ENCODE data around the gene SLAMF7.

SLAMF7 gene

DNA sequence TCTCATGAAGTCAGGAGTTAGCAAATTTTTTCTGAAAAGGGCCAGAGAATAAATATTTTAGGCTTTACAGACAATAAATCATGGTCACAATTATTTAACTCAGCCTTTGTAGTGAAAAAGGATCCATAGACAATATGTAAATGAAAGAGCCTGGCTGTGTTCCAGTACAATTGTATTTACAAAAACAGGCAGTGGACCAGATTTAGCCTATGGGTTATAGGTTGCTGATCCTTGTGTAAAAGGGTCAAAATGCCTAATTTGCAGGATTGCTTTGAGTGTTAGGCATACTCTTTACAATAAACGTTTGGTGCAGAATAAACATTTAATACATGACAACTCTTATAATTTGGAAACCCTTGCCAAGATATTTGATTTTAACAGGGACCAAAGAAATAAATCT is 6.5 kb downstream of the SLAMF7 start:
- DNase-seq (ENCODE audit: low spot score) = no peak

DNA sequence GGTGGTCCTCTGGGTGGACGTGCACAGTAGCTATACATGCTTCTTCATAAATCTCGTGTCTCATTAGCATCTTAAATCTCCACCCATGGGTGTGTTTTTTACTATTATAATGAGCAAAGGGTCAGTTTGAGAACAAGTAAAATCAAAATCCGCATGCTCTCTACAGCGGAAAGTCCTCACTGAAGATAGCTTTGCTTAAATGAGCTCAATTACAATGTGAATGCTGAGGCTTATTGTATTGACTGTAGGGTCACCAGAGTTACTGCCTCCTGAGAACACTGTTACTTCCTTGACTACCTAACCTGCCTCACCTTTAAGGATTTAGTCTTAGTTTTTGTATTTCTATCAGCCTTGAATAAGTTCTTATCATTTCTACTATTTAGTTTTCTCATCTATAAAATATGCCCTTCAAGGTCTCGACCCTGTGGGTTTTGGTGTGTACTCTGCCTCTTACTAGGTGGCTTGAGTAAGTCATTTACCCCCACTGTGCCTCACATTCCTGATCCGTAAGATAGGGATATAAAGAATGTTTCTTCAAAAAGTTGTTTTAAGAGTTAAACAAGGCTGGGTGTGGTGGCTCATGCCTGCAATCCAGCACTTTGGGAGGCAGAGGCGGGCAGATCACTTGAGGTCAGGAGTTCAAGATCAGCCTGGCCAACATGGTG is 7.9 kb downstream of the SLAMF7 start:
- DNase-seq (ENCODE audit: low spot score) = no peak

DNA sequence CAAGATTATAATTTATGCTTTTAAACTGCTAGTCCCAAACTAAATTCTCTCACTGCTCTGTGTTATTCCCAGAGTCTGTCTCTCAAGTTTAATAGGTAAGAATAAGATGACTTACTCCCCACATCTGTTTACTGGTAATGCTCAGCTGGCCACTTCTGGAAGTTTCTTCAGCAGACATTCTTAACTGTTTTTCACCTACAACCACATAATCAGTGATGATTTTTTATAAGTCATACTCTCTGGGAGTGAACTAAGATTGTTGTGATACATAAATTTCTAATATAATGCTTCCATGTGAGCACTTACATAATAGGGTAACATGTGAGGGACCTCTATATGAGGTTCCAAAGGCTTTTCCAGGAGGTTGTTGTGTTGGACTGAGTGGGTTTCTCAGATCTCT is 8.7 kb downstream of the SLAMF7 start:
- DNase-seq (ENCODE audit: low spot score) = no peak

DNA sequence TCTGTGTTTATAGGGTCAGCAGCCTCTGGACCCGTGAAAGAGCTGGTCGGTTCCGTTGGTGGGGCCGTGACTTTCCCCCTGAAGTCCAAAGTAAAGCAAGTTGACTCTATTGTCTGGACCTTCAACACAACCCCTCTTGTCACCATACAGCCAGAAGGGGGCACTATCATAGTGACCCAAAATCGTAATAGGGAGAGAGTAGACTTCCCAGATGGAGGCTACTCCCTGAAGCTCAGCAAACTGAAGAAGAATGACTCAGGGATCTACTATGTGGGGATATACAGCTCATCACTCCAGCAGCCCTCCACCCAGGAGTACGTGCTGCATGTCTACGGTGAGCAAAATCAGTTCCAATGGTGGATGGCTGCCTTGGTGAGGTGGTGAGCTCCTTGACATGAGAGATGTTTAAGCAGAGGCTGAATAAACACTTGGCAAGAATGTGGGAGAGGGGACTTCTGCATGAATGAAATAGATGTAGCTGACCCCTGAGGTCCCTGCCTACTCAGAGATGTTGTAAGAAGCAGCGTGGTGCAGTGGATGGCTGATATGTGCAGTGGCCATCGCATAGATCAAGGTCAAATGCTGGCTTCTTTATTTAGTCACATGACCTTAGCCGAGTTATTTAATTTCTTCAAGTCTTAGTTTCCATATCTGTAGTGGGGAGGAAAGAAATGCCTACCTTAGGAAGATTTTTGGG is 9.3 kb downstream of the SLAMF7 start:
- no peak for DNase-seq (ENCODE audit: low spot score)

DNA sequence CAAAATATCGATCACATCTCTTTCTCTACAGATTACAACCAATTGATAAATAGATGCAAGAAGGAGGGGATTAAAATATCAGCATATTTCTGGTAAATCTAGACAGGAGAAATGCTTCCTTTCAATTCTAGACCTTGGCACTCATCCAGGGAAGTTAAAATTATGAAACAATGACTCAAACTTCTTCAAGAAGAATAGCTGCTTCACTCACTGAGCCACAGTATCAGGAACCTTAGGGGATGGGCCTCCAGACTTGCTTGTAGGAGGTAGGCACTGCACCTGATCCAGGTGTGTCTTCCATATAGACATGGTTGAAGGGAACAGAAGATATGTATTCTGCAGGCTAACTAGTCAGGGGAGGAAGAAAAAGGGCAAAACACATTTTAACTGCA is 9.8 kb downstream of the SLAMF7 start:
- no peak for DNase-seq (ENCODE audit: low spot score)

DNA sequence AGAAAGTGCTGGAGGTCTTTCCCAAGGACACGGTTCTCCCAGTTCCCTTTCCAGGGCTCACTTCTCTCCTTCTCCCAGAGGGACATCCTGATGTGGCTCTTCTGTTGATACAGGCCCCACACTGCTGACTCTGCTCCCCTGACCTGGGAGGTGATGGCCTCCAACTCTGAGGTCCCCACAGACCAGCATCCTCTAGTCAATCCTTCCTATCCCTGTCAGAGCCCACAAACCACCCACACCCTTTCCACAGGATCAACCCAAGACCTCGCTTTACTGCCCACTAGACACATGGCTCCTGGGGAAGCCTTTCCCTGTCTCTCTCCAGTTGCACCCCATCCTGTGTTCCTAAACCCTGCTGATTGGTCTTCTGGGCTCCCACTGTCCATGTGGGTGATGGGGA is 11.6 kb downstream of the SLAMF7 start:
- DNase-seq (ENCODE audit: low spot score) = no peak

DNA sequence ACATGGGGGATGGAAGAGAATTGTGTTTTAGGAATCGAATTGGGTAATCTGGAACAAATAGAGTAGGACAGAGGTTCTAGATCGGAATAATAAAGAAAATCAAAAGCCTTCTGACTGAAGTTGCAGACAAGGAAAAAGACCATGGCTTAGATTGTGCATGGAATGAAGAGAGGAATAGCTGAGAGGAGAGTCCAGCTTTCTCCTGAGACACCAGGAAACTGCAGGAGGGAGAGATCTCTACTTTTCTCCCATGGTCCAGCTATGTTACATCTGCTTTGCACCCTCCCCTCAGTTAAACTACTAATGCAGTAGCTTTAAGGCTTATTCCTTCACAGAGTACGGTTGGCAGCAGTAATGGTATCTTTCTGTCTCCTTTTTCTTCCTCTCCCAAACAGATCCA is 13.4 kb downstream of the SLAMF7 start:
- no peak for DNase-seq (ENCODE audit: low spot score)

DNA sequence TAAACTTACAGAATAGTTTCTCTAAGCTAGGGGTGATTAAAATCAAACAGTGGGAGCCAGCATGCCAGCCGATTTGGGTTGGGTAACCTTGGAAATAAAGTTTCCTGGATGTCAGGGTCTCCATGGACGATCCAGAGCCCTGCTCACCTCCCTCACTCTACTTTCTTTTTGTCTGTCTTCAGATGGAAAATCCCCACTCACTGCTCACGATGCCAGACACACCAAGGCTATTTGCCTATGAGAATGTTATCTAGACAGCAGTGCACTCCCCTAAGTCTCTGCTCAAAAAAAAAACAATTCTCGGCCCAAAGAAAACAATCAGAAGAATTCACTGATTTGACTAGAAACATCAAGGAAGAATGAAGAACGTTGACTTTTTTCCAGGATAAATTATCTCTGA is 13.9 kb downstream of the SLAMF7 start:
- no peak for DNase-seq (ENCODE audit: low spot score)

DNA sequence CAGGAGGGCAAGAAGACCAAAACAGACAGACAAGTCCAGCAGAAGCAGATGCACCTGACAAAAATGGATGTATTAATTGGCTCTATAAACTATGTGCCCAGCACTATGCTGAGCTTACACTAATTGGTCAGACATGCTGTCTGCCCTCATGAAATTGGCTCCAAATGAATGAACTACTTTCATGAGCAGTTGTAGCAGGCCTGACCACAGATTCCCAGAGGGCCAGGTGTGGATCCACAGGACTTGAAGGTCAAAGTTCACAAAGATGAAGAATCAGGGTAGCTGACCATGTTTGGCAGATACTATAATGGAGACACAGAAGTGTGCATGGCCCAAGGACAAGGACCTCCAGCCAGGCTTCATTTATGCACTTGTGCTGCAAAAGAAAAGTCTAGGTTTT is 14.5 kb downstream of the SLAMF7 start:
- DNase-seq (ENCODE audit: low spot score) = no peak

DNA sequence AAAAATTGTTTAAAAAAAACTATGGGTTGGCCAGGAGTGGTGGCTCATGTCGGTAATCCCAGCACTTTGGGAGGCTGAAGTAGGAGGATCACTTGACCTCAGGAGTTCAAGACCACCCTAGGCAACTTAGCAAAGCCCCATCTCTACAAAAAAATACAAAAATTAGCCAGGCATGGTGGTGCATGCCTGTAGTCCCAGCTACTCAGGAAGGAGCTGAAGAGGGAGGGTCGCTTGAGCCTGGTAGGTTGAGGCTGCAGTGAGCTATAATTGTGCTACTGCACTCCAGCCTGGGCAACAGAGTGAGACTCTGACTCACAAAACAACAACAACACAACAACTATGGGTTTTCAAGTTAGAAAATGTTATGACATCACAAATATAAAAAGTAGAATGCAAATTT is 16.4 kb downstream of the SLAMF7 start:
- DNase-seq (ENCODE audit: low spot score) = no peak

DNA sequence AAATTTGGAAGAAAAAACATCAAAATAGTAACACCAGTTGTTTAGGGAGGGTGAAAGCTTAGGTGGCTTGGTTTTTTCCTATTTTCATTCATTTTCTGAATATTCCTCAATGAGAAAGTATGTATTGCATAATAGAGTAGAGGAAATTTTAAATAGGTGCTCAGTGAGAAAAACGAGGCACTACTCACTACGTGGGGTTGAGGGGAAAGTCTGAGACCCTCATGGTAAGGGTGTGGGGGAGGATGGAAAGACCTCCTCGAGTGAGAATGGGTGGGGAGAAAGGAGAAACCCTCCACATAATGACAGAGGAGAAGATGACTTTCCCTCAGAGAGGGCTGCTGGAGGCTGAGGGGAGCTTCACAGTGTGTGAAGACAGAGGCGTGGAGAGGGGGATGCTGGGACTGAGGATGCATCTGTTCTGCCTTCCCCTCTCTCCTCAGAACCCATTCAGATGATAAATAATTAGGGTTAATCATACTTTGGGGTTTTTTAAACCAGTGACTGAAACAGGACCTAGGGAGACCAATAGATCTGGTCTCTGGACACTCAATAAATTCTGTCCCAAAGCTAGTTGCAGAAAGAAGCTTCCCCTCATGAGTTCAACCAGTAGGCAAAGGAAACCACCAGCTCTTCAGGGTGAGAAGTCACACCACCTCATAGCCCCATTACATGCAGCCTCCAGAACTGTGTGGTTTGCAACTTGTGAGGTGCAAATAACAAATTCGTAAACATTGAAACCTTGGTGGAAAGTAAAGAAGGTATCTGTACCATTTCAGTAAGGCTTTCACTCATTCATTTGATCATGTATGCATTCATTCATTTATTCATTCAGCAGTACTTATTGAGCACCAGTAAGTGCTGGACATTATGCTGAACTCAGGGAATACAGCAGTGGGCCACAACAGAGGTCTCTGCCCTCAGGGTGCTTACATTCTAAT is 17.1 kb downstream of the SLAMF7 start:
- no peak for DNase-seq (ENCODE audit: low spot score)

DNA sequence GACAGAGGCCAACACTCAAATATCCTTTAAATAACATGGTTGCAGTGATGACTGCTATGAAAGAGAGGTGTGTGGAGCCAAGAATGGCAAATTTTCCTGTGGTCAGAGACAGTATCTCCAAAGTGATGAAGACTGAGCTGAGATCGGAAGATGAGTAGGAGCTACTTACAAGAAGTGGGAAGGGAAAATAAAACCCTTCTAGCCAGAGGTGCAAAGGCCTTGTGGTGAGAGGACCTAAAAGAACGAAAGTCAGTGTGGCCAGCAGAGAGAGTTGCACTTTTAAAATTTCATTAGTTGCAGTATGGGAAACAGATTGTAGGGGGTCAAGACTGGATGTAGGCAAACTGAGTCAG is 17.8 kb downstream of the SLAMF7 start:
- no peak for DNase-seq (ENCODE audit: low spot score)

DNA sequence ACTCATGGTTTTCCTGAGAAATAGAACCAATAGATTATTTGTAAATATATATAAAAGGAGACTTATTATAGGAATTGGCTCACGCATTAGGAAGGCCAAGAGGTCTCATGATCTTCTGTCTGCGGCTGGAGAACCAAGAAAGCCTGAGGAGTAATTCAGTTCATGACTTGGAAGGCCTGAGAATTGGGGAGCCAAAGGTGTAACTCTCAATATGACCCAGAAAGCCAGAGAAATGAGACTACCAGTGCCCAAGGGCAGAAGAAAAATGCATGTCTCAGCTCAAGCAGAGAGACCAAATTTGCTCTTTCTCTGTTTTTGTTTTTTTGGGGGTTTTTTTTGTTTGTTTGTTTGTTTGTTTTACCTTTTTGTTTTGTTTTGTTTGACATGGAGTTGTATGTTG is 19.5 kb downstream of the SLAMF7 start:
- DNase-seq (ENCODE audit: low spot score) = no peak

DNA sequence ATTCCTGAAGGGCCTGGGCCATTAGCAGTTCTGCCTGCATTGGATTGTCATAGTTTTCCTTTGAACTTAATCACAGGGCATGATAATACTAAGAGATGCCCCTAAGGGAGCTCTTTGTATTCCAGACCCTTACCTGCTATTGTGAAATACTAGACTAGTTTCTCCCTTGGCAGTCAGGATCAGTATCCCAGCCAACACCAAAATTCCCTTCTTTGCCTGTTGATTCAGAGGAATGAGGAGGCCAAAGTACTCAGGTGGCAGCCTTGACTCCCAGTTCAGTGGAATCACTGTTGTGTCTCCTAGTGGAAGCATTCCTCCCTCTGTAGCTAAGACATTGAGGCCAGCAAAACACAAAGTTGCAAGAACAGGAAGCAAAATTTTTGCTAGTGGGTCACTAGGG is 20.7 kb downstream of the SLAMF7 start:
- DNase-seq (ENCODE audit: low spot score) = no peak

DNA sequence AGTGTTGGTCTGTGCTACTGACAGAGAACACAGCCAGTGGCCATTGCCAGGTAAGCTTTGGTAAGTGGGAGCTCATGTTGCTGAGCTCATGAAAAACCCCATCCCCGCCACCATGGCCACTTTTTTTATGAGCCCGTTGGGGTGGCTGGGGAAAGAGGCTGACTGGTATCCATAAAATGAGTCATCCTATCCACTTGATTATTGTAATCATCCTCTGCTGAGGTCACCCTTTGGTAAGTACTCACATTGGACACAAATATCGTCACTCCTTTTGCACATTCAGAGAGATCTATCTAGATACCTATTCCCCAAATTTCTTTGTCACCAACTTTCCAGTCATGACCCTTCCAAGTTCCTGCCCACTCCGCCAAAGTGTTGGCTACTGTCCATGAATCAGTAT is 22.0 kb downstream of the SLAMF7 start:
- no peak for DNase-seq (ENCODE audit: low spot score)

DNA sequence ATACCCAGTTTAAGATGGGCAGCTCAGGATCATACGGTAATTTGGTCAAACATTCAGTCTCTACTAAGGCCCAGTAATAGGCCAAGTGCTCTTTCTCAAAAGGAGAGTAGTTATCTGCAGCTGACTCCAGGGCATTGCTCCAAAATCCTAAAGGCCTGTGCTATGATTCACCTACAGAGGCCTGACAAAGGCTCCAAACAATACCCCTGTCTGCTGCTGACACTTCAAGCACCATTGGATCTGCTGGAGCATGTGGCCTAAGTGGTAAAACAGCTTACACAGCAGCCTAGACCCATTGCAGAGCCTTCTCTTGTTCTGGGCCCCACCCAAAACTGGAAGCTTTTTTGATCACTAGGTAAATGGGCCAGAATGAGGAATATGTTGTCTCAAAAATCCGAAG is 22.8 kb downstream of the SLAMF7 start:
- DNase-seq (ENCODE audit: low spot score) = no peak

DNA sequence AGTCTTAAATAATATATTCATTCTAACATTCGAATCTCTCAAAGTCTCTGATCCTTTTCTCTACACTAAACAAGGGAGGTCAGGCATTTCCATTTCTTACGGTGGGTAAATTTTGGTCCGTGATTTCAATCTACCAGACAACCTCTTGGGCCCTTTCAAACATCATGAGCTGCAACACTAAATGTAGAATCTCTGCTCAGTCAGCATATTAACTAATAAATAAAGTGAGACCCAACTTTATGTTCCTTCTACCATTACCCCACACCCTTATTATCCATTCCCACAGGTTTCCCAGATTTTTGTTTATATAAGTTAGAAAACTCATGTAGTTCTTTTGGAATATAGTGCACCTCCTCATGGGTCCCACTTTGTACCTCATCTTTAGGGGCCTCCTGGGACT is 24.9 kb downstream of the SLAMF7 start:
- DNase-seq (ENCODE audit: low spot score) = no peak

DNA sequence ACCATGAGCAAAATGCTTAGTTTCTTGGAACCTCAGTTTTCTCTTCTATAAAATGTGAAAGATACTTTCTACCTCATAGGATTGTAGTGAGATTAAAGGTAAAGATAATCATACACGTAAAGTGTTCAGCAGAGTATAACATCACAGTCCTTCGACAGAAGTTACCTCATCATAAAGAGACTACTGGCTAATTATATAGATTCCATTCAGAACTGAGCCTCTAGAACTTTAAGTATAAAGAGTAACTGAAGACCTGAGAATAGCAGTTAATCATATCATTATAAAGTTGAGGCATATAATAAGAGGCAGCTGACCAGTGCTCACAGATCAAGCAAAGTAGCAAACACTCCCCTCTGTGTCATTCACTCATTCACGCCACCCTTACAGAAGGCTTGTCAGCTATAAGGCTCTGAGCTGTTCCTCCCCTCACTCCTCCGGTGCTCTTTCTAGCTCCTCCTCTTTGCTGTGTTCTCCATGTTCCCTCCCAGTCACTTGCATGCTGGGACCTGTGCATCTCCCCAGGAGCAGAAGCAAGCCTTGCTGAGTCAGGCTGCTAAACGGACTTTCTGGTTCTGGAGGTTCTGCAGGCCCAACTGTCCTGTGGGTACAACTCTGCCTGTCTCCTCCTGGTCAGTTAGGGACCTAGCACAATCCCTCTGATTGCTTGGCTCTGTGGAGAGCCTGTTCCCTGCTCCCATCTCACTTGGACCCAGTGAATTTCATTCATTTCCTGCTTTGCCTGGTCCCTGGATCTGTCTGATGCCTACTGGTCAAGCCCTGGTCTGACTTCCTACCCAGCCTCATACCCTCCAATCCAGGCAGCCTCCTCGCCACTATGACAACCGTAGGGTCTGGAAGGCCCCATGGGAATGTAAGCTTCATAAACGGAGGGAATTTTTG is 28.6 kb downstream of the SLAMF7 start:
- DNase-seq (ENCODE audit: low spot score) = no peak

DNA sequence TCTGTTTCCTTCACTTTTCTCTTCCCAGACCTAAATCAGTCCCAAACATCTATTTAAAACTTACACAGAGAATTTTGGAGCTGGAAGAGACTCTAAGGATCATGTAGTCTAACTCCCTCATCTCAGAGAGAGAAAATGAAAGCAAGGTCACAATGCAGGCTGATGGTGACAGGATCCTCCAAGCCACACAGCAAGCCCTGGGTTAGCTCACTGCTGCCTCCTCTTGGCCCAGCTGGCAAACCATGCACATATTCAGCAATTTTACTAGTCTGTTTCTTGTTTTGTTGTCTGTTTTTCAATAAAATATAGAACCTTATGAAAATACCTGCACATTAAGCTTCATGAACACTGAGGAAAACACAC is 29.2 kb downstream of the SLAMF7 start:
- no peak for DNase-seq (ENCODE audit: low spot score)

DNA sequence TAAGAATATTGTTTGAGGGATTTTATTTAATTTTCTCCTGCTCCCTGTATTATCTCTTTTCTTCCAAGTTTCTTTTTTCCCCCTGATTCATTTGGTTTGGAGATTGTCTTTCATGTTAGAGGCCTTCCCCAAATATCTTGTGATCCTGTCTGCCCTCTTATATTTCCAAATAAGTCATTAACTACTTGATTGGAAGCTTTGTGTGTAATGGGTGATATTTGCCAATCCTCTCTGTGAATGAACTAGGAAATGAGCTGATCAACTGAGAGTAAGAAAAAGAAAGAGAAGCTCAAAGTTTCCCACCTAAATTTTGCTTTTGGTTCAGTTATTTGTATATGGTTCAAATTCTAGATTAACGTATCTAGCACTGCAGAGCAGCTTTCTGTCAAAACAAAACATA is 33.3 kb downstream of the SLAMF7 start:
- no peak for DNase-seq (ENCODE audit: low spot score)

DNA sequence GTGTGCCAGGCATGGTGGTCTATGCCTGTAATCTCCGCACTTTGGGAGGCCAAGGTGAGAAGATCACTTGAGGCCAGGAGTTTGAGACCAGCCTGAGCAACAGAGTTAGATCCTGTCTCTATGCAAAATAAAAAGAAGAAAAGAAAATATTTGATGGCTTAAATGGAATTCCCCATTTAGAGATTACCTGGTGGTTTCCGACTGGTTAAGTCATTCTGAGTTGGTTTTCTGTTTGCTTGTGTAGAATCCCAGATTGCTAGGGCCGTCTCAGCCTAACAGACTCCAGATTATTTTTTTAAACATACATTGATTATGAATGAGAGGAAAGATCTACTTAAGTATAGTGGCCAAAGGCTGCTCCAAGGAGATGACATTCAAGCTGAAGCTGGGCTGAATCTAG is 34.0 kb downstream of the SLAMF7 start:
- no peak for DNase-seq (ENCODE audit: low spot score)

All from LoVo (cell line).